ENCODE measurements around the gene SPTB.
A peak's percentile ranks its signal among the peaks of the same experiment; 100 is the strongest.
"Not testable (repeated sequence)": the region's sequence is repeated elsewhere in the genome, so short reads cannot be mapped to it uniquely, and the experiment has no call there.

Gene SPTB

DNA sequence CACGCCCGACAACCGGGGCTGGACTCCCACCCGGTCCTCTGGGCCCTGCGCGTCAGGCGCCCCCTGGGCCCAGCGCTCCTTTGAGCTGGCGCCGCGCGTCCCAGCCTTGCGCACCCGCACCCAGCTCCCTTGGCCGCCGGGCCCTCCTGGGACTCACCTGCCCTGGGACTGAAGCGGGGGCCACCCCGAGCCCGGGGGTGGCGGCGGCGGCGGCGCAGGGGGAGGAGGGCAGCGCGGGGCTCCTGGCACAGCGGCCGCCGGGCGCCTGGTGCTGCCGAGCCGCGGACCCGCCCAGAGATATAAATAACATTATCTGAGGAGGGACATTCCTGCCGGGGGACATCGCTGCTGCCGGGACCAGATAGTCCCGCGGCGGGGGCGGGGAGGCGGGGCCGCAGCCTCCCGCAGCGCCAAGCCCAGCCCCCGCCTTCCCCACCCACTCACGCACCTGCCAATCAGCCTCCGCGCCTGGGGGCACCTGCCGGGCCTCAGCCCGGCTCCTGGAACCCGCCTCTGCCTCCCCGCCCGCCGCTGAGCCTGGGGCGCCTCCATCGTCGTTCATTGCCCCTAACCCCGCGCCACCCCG, at the start of gene SPTB:
TSS of gene SPTB (minus strand) at position 273 of the 586 bp plus-strand sequence. CDS start 56,813 bp downstream, outside the sequence.
- DNase-seq: peak; percentile 85

DNA sequence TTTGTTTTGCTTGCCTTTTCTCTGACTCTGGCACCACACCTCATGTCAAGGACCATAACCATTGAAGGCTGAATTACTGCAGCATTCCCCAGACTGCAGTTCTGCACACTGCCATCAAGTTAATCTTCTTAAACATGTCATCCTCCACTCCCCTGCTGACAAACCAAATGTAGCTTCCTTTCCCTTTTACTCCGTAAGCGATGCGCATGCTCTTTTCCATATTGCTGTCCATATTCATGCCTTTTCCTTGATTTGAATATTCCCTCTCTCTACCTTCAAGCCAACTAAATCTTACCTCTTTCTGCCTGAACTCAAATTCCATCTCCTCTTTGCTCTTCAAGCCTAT, 49.3 kb upstream of the SPTB start:
- no peak for DNase-seq

- no peak for DNase-seq
Measured at GRCh38 chr14:64928239-64929013, 48.7 kb upstream of the SPTB start.

GRCh38 chr14:64927031-64927430, 47.3 kb upstream of the SPTB start:
- DNase-seq: no peak

GRCh38 chr14:64926398-64926995, 46.8 kb upstream of the SPTB start:
- DNase-seq: no peak

- no peak for DNase-seq
Measured at GRCh38 chr14:64923015-64923414, 43.3 kb upstream of the SPTB start.

GRCh38 chr14:64920465-64920864, 40.8 kb upstream of the SPTB start:
- DNase-seq: no peak

DNA sequence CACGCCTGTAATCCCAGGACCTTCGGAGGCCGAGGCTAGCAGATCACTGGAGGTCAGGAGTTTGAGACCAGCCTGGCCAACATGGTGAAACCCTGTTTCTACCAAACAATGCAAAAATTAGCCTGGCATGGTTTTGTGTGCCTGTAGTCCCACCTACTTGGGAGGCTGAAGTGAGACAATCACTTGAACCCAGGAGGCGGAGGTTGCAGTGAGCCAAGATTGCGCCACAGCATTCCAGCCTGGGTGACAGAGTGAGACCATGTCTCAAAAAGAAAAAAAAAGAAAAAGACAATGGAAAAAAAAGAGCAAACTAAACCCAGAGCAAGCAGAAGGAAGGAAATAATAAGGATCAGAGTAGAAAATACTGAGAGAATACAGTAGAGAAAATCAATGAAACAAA, 39.9 kb upstream of the SPTB start:
- no peak for DNase-seq

DNA sequence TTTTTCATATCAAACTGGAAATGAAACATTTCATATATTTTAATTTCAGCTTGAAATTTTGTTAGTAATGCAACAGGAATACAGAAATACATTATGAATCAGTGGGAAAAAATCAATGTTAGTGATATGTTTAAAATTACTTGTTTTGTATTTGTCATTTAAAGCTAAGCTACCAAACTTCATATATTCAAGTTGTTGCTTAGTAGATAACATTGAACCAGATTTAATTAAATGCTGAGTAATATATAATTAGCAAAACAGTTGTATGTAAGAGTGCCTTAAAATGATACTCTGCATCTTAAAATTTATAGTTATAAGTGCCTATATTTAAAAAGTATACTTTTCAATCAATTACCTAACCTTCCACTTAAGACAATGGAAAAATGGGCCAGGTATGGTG, 39.5 kb upstream of the SPTB start:
- no peak for DNase-seq

DNA sequence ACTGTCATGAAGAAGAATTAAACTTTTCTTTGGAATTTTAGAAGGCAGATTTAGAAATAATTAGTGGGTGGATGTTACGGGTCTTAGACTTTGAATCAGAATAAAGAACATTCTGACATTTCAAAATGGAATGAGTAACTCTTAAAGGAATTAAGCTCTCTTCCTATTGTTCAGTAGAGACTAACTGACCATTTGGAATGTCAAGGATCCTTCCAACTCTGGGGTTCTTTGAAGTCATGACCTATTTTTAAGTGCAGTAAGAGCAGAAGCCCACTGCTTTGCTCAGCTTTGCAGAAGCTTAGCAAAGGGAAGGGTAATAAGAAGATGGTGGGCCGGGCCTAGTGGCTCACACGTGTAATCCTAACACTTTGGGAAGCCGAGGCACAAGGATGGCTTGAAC, 38.5 kb upstream of the SPTB start:
- DNase-seq: no peak

GRCh38 chr14:64915797-64916196, 36.1 kb upstream of the SPTB start:
- DNase-seq: no peak

GRCh38 chr14:64915029-64915424, 35.3 kb upstream of the SPTB start:
- no peak for DNase-seq

GRCh38 chr14:64914237-64915028, 34.7 kb upstream of the SPTB start, which contains the start of gene CHURC1:
CHURC1 (plus strand) TSS chr14:64914455; CDS start chr14:64914496, 41 bp downstream.
- DNase-seq: peak; percentile 96

GRCh38 chr14:64913477-64913876, 33.8 kb upstream of the SPTB start:
- DNase-seq: not testable (repeated sequence)

DNA sequence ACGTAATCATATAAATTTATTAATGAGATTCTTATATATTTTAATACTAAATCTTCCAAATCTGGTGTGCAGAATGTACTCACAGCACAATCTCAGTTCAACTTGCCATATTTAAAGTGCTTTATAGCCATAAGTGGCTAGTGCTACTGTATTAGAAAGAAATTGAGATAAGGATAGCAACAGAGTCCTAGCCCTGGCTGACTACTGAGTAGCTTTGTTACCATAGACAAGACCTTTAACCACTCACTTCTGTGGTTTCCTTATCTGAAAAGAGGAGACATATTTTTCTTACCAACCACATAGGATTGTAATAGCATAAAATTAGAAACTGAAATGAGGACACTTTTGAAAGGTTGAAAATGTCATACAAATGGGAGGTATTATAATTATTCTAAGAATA, 32.6 kb upstream of the SPTB start:
- no peak for DNase-seq

DNA sequence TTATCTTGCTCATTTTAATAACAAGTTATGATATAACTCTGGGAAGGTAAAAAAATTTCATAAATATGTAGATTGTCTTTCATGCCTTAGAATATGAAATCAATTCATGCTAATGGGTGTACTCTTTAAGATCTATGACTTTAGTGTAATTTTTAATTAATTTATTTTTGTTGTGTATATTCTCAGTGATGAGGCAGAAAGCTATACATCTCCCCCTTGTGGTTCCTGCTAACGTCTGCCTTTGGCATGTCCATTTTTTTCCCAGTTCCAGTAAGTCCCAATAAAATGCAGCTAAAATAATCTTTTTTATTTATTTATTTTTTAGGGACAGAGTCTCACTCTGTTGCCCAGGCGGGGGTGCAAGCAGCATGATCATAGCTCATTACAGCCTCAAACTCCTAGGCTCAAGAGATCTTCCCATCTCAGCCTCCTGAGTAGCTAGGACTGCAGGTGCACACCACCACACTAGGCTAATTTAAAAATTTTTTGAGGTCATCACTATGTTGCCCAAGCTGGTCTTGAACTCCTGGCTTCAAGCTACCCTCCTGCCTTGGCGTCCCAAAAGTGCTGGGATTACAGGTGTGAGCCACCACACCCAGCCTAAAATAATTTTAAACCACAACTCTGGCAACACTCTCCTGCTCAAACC, 31.3 kb upstream of the SPTB start:
- DNase-seq: peak; percentile 27

- DNase-seq: no peak
Measured at GRCh38 chr14:64906022-64906421, 26.3 kb upstream of the SPTB start.

DNA sequence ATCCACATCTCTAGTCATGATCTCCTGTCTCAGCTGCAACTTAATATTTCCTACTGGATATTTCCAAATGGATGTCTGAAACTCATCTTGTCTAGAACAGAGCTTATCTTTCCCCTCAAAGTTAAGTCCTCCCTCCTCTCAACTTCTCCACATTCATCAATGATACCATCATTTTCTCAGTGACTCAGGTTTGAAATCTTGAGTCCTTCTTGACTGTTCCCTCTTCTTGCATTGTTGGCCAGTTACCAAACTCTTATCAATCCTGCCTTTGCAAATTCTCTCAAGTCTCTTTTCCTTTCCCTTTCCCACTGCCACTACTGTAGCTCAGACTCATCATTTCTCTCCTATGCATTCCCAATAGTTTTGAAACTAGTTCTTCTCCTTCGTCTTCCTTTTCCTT, 20.3 kb upstream of the SPTB start:
- DNase-seq: no peak

GRCh38 chr14:64891839-64892375, 12.2 kb upstream of the SPTB start:
- DNase-seq: peak; percentile 53

DNA sequence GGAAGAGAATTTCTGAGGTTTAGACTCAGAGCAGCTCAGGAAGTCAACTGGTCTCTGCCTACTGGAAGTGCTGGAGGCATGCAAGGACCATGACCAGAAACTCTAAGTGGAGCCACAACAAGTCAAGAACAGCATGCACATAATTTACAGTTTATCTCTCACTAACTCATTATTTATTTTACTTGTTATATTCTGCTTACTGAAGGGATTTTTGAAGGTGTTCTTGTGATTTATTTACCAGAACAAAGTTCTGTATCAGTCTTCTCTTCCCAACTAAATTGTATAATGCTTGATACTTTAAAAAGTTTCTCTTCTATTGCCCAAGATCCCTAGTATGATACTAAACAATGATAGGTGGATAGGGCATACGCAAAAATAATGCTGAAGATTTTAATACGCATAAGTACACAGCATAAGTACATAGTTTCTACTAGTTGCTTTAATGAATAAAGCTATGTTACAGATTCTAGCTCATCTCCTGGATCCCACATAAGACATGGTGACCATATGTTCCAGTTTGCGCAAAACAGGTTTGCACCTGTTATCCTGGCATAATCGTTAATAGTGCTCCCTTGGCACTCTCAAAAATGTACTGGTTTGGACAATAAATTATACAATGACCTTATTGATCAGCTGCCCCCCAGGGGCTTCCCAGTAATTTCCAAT, 11.6 kb upstream of the SPTB start:
- no peak for DNase-seq

GRCh38 chr14:64889352-64889751, 9.6 kb upstream of the SPTB start:
- DNase-seq: no peak

DNA sequence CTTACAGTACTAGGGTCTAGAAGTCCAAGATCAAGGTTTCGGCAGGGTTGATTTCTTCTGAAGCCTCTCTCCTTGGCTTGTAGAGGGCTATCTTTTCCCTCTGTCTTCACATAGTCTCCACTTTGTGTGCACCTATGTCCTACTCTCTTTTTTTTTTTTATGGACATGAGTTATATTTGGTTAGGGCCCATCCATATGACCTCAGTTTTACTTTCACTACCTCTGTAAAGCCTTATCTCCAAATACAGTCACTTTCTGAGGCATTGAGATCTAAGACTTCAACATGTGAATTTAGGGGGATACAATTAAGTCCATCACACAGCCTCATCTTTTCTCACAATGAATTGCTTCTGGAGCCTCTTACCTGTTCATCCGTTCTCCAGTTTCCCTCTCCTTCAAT, 5.9 kb upstream of the SPTB start:
- no peak for DNase-seq
